ENCODE data around the gene NSUN7. TPM values are rescaled to one million over a fixed set of nuclear protein-coding genes. Genes with fewer than 3 reads are reported as not detected.

The NSUN7 gene
- polyA plus RNA-seq, 1 experiment: 0.18 TPM

GRCh38 chr4:40733752-40734151, 16.0 kb upstream of the NSUN7 start:
- H3K27me3 ChIP-seq (ENCODE audit: control insufficient read depth, insufficient read depth, low read length): peaks cover 5% of the 10 kb centered on the region
- TF ChIP-seq CTCF (IDR thresholded peaks at IDR 0.05; ENCODE audit: insufficient read depth, low read depth, low read length): no peak
- no peaks in the 10 kb centered on the region for H3K36me3 ChIP-seq (ENCODE audit: control insufficient read depth, insufficient read depth, low read length)
- no peak overlapping the region for H3K4me3 ChIP-seq (ENCODE audit: low read depth, low read length)
- POLR2A ChIA-PET: no interaction called here
- DNase-seq (ENCODE audit: low read depth): no peak
- CTCF ChIA-PET: interaction anchor here (0.8 kb wide), 1 partner anchor 163 kb away, joined by 3 read pairs; no protein-coding TSS in a partner anchor

- DNase-seq (ENCODE audit: low read depth): no peak
- no peak for TF ChIP-seq CTCF (IDR thresholded peaks at IDR 0.05; ENCODE audit: insufficient read depth, low read depth, low read length)
- Histone ChIP-seq H3K4me3 (ENCODE audit: low read depth, low read length) (no peak overlapping the region), H3K36me3 (ENCODE audit: control insufficient read depth, insufficient read depth, low read length) (no peaks in the 10 kb centered on the region), H3K27me3 (ENCODE audit: control insufficient read depth, insufficient read depth, low read length) (peaks cover 5% of the 10 kb centered on the region)
- CTCF ChIA-PET: interaction anchor here (1.0 to 5.0 kb wide), 3 partner anchors 109 to 194 kb away, joined by 4 to 23 read pairs (median 7); no protein-coding TSS in a partner anchor
- POLR2A ChIA-PET: no interaction called here
Observed at GRCh38 chr4:40734497-40734896, 15.3 kb upstream of the NSUN7 start.

GRCh38 chr4:40736910-40737309, 12.8 kb upstream of the NSUN7 start:
- POLR2A ChIA-PET: no interaction called here
- no peaks in the 10 kb centered on the region for H3K36me3 ChIP-seq (ENCODE audit: control insufficient read depth, insufficient read depth, low read length)
- DNase-seq (ENCODE audit: low read depth): no peak
- CTCF ChIA-PET: interaction anchor here (0.8 to 5.0 kb wide), 9 partner anchors 10 to 188 kb away, joined by 3 to 23 read pairs (median 4); no protein-coding TSS in a partner anchor
- TF ChIP-seq CTCF (IDR thresholded peaks at IDR 0.05; ENCODE audit: insufficient read depth, low read depth, low read length): peak; percentile 22; the same call in 1 of the 2 replicates
- peaks cover 3% of the 10 kb centered on the region; the same call in 1 of the 2 replicates for H3K27me3 ChIP-seq (ENCODE audit: control insufficient read depth, insufficient read depth, low read length)
- no peak overlapping the region for H3K4me3 ChIP-seq (ENCODE audit: low read depth, low read length)

- no peak for TF ChIP-seq CTCF (IDR thresholded peaks at IDR 0.05; ENCODE audit: insufficient read depth, low read depth, low read length)
- CTCF ChIA-PET: interaction anchor here (0.7 to 5.0 kb wide), 5 partner anchors 14 to 186 kb away, joined by 3 to 23 read pairs (median 4); no protein-coding TSS in a partner anchor
- Histone ChIP-seq H3K36me3 (ENCODE audit: control insufficient read depth, insufficient read depth, low read length) (no peaks in the 10 kb centered on the region), H3K27me3 (ENCODE audit: control insufficient read depth, insufficient read depth, low read length) (peaks cover 3% of the 10 kb centered on the region; the same call in 1 of the 2 replicates), H3K4me3 (ENCODE audit: low read depth, low read length) (no peak overlapping the region)
- POLR2A ChIA-PET: no interaction called here
- DNase-seq (ENCODE audit: low read depth): no peak
Observed at GRCh38 chr4:40737879-40738278, 11.9 kb upstream of the NSUN7 start.

- no peak for DNase-seq (ENCODE audit: low read depth)
- Histone ChIP-seq H3K4me3 (ENCODE audit: low read depth, low read length) (no peak overlapping the region), H3K27me3 (ENCODE audit: control insufficient read depth, insufficient read depth, low read length) (peaks cover 3% of the 10 kb centered on the region; the same call in 1 of the 2 replicates), H3K36me3 (ENCODE audit: control insufficient read depth, insufficient read depth, low read length) (no peaks in the 10 kb centered on the region)
- ChIA-PET POLR2A (no interaction called here), CTCF (interaction anchor here (0.6 to 5.0 kb wide), 3 partner anchors 11 to 186 kb away, joined by 3 to 23 read pairs (median 6); no protein-coding TSS in a partner anchor)
- no peak for TF ChIP-seq CTCF (IDR thresholded peaks at IDR 0.05; ENCODE audit: insufficient read depth, low read depth, low read length)
Observed at GRCh38 chr4:40739347-40739746, 10.4 kb upstream of the NSUN7 start.

All from BJ (cell line).